Measurements from ENCODE around the gene THAP4. TPM values are rescaled to one million over a fixed set of nuclear protein-coding genes. Genes with fewer than 3 reads are reported as not detected.

THAP4 gene
- total and polyA plus RNA-seq, 8 donors: 22.4 to 42.9 (median 27.1) TPM

GRCh38 chr2:241636182-241637017 is 558 bp downstream of the THAP4 start:
- H3K4me3 ChIP-seq: peak overlapping the region; percentile 55 to 90 (median 88)
- H3K4me1 ChIP-seq: peaks cover 8 to 18% (median 17%) of the 10 kb centered on the region in 3 donors
- no peaks in the 10 kb centered on the region for H3K9me3 ChIP-seq
- H3K27ac ChIP-seq: peak overlapping the region; percentile 18 to 99 (median 98)
- 0 to 1% methylated on average over 63 to 97 of the region's 97 CpGs for WGBS, 2 donors
- no peak for FAIRE-seq
- ATAC-seq: peak; percentile 59 to 68 (median 66)
- H3K36me3 ChIP-seq: peaks cover 0 to 13% (median 0%) of the 10 kb centered on the region in 3 donors
- intact Hi-C loops (cut with DNase I): no loop called here
- no peaks in the 10 kb centered on the region for H3K27me3 ChIP-seq
- TF ChIP-seq CTCF (IDR thresholded peaks at IDR 0.05): no peak
- peak; percentile 47 to 86 (median 72) for DNase-seq

- Histone ChIP-seq H3K27ac (peak overlapping the region in 2 of 4 donors; percentile 18 to 73), H3K27me3 (no peaks in the 10 kb centered on the region), H3K4me3 (peak overlapping the region; percentile 55 to 90 (median 88)), H3K9me3 (no peaks in the 10 kb centered on the region), H3K4me1 (peaks cover 8 to 18% (median 17%) of the 10 kb centered on the region in 3 donors), H3K36me3 (peaks cover 0 to 13% (median 0%) of the 10 kb centered on the region in 3 donors)
- FAIRE-seq: no peak
- WGBS, 2 donors: 17 to 24% methylated on average over 6 of the region's 6 CpGs
- DNase-seq: no peak
- intact Hi-C loops (cut with DNase I): no loop called here
- no peak for TF ChIP-seq CTCF (IDR thresholded peaks at IDR 0.05)
- no peak for ATAC-seq
These were observed 1.2 kb downstream of the THAP4 start for GRCh38 chr2:241635756-241636155.

- no peak for FAIRE-seq
- Histone ChIP-seq H3K27me3 (no peaks in the 10 kb centered on the region), H3K36me3 (peaks cover 0 to 13% (median 0%) of the 10 kb centered on the region in 3 donors), H3K4me1 (peaks cover 2 to 13% (median 11%) of the 10 kb centered on the region in 3 donors), H3K27ac (no peak overlapping the region), H3K4me3 (no peak overlapping the region), H3K9me3 (no peaks in the 10 kb centered on the region)
- no peak for ATAC-seq
- intact Hi-C loops (cut with DNase I): no loop called here
- TF ChIP-seq CTCF (IDR thresholded peaks at IDR 0.05): no peak
- peak in 1 of 6 donors; percentile 66 for DNase-seq
- WGBS, 2 donors: 87 to 93% methylated on average over 17 of the region's 17 CpGs
These were observed 3.4 kb downstream of the THAP4 start for GRCh38 chr2:241633561-241633960.

DNA sequence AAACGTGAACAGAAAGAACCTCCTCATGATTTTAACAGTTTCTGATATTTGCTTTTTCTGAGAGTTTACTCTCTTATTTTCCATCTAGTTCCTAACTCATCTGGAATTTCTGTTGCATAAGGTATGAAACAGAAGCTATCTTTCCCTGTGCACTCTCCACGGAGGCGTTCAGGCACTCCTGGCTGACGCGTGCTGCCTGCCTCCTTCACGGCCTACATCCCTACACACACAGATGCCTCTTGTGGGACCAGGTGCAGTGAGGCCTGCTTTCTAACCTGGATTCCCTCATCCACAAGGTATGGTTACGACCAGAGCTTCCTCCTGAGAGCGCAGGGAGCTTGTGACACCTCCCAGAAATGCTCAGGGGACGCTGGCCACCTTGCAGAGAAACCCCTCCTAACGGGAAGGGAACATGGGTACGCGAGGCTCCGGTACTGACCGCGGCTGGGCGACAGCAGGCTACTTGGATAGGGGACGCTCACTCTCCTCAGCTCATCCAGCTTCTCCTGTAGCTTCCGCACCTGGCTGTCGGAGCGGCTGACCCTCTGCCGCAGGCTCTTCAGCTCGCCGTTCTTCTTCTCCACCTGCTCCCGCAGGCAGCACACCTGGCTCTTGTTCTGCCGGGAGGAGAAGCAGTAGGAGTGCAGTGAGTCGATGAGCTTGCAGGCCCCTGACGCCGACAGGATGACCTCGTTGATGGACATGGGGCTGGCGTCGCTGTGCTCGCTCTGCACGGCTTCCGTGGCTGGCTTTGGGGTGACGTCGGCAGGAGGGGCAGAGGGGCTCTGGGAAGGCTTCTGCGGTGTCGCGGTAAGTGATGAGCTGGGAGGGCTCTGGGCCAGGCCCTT is 4.3 kb downstream of the THAP4 start:
- ATAC-seq (no peak), FAIRE-seq (no peak), DNase-seq (no peak)
- 93 to 95% methylated on average over 39 of the region's 39 CpGs for WGBS, 2 donors
- TF ChIP-seq CTCF (IDR thresholded peaks at IDR 0.05): no peak
- H3K4me3 ChIP-seq: no peak overlapping the region
- peaks cover 0 to 13% (median 0%) of the 10 kb centered on the region in 3 donors for H3K36me3 ChIP-seq
- no peaks in the 10 kb centered on the region for H3K9me3 ChIP-seq
- intact Hi-C loops (cut with DNase I): no loop called here
- no peak overlapping the region for H3K27ac ChIP-seq
- H3K4me1 ChIP-seq: peaks cover 0 to 8% (median 7%) of the 10 kb centered on the region in 3 donors
- no peaks in the 10 kb centered on the region for H3K27me3 ChIP-seq
